Measurements from ENCODE around the gene EXOC3L1.

GRCh38 chr16:67177743-67178699, 11.9 kb downstream of the EXOC3L1 start:
- TF ChIP-seq ESRRG (CRISPR knock-in tag; IDR thresholded peaks at IDR 0.05) (no peak), PATZ1 (CRISPR knock-in tag; IDR thresholded peaks at IDR 0.05; ENCODE audit: borderline replicate concordance) (no peak), RARB (CRISPR knock-in tag; IDR thresholded peaks at IDR 0.05) (no peak), ZNF565 (CRISPR knock-in tag; conservative IDR thresholded peaks at IDR 0.05; ENCODE audit: low read depth) (0 out of 2 replicates have a peak, but pooled peaks have one; percentile 45)

Data from SK-N-SH treated with all-trans-retinoic acid at 6 μM for 48 hours (cell line).